Mesothelial cell of epicardium (in vitro differentiated cells): ENCODE data around the gene TMEM151A. TPM values are rescaled to one million over a fixed set of nuclear protein-coding genes. Genes with fewer than 3 reads are reported as not detected.
A peak's percentile ranks its signal among the peaks of the same experiment; 100 is the strongest.
"Not testable (repeated sequence)": the region's sequence is repeated elsewhere in the genome, so short reads cannot be mapped to it uniquely, and the experiment has no call there.

Experiments
- DNase-seq, 2 experiments: peaks; one replicate each; pipeline ENCODE4 v3.0.0; 2021; ENCODE audit warnings: low spot score in 2 of 2; ENCODE audit not compliant: unreplicated experiment in 2 of 2
- H3K27ac Mint-ChIP-seq: 2 replicates; pipeline ENCODE4 v1.8.0; 2021; ENCODE audit warnings: mixed read lengths
- H3K27me3 Mint-ChIP-seq: 2 replicates; pipeline ENCODE4 v1.8.0; 2021; ENCODE audit warnings: low read depth, mixed read lengths
- H3K36me3 Mint-ChIP-seq: 2 replicates; pipeline ENCODE4 v1.8.0; 2021; ENCODE audit warnings: mixed read lengths
- H3K4me1 Mint-ChIP-seq: 2 replicates; pipeline ENCODE4 v1.8.0; 2021; ENCODE audit warnings: mixed read lengths
- H3K4me3 Mint-ChIP-seq: 2 replicates; pipeline ENCODE4 v1.8.0; 2021; ENCODE audit warnings: mild to moderate bottlenecking, moderate library complexity, mixed read lengths
- H3K9me3 Mint-ChIP-seq: 2 replicates; pipeline ENCODE4 v1.8.0; 2021; ENCODE audit warnings: mixed read lengths
- total RNA-seq: library from RNA; stranded (reverse); gene quantifications from 3 replicates; pipeline ENCODE4 v1.2.1, GENCODE V29; 2021
- TF ChIP-seq, protein P1 (sequence below): fragments of 200-600 bp; sonication (generic); IDR thresholded peaks from one replicate; pipeline ENCODE4 v1.5.0; 2021; ENCODE audit warnings: antibody characterized with exemption; ENCODE audit not compliant: unreplicated experiment

The TMEM151A gene
- total RNA-seq, 1 donor from 2014 or later: 1.3 TPM

DNA sequence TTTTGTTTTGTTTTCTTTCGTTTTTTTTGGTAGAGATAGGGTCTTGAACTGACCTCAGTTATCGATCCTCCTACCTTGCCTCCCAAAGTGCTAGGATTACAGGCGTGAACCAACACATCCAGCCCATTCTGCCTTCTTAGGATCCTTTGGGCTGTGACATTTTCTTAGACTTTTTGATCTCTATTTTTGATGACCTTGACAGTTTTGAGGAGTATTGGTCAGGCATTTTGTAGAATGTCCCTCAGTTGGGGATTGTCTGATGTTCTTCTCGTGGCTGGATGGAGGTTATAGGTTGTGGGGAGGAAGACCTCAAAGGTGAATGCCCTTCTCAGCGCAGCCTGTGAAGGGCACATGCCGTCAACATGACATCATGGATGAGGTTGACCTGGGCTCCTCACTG is 42.8 kb upstream of the TMEM151A start:
- H3K27ac Mint-ChIP-seq: no peak overlapping the region
- DNase-seq: no peak
- H3K36me3 Mint-ChIP-seq: peaks cover 17% of the 10 kb centered on the region
- H3K27me3 Mint-ChIP-seq: no peaks in the 10 kb centered on the region
- TF ChIP-seq, protein P1, sequence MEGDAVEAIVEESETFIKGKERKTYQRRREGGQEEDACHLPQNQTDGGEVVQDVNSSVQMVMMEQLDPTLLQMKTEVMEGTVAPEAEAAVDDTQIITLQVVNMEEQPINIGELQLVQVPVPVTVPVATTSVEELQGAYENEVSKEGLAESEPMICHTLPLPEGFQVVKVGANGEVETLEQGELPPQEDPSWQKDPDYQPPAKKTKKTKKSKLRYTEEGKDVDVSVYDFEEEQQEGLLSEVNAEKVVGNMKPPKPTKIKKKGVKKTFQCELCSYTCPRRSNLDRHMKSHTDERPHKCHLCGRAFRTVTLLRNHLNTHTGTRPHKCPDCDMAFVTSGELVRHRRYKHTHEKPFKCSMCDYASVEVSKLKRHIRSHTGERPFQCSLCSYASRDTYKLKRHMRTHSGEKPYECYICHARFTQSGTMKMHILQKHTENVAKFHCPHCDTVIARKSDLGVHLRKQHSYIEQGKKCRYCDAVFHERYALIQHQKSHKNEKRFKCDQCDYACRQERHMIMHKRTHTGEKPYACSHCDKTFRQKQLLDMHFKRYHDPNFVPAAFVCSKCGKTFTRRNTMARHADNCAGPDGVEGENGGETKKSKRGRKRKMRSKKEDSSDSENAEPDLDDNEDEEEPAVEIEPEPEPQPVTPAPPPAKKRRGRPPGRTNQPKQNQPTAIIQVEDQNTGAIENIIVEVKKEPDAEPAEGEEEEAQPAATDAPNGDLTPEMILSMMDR: no peak
- no peak overlapping the region for H3K4me3 Mint-ChIP-seq
- no peaks in the 10 kb centered on the region for H3K9me3 Mint-ChIP-seq
- H3K4me1 Mint-ChIP-seq: no peaks in the 10 kb centered on the region

DNA sequence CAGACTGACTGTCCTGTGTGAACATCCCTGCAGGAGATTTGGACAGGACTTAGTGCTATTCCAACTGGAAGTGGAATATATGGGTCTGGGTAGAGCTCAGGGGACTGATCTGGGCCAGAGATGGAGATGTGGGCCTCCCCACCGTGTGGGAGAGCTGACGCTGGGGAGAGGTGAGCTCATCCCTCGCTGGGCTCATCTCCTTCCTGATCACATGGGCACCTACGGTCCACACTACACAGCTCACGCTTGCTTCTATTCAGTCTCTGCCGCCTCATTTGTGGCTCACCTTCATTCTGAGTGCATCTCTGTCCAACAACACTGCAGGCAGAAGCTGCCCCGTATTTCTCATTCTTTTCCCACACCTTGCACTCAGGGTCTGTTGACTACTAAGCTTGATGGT is 39.9 kb upstream of the TMEM151A start:
- H3K4me3 Mint-ChIP-seq: no peak overlapping the region
- peaks cover 3% of the 10 kb centered on the region for H3K4me1 Mint-ChIP-seq
- H3K27ac Mint-ChIP-seq: no peak overlapping the region
- H3K36me3 Mint-ChIP-seq: peaks cover 14% of the 10 kb centered on the region
- no peaks in the 10 kb centered on the region for H3K27me3 Mint-ChIP-seq
- no peaks in the 10 kb centered on the region for H3K9me3 Mint-ChIP-seq
- DNase-seq: no peak
- TF ChIP-seq, protein P1: no peak

DNA sequence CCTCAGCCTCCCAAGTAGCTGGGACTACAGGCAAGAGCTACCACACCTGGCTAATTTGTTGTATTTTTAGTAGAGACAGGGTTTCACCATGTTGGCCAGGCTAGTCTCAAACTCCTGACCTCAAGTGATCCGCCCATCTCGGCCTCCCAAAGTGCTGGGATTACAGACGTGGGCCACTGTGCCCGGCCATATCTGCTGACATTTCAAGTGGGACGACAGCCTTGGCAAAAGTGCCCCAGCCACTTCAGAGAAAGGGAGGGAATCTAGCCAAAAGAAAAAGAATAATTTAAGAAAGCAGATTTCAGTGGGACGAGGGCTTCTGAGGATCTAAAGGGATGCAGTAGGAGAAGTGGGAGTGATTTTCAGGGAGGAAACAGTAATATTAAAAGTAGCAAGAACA is 38.6 kb upstream of the TMEM151A start:
- H3K4me1 Mint-ChIP-seq, H3K27ac Mint-ChIP-seq, H3K9me3 Mint-ChIP-seq, H3K27me3 Mint-ChIP-seq, H3K36me3 Mint-ChIP-seq, H3K4me3 Mint-ChIP-seq, DNase-seq: not testable (repeated sequence)

DNA sequence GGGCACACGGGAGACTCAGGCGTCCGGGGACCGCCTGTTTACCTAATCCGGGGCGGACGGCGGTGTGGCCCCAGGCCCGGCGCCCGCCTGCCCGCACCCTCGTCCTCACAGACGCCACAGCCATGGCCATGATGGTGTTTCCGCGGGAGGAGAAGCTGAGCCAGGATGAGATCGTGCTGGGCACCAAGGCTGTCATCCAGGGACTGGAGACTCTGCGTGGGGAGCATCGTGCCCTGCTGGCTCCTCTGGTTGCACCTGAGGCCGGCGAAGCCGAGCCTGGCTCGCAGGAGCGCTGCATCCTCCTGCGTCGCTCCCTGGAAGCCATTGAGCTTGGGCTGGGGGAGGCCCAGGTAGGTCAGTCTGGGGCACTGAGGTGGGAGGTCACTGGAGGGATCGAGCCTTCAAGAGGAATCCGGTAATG is 33.2 kb upstream of the TMEM151A start:
- Mint-ChIP-seq H3K9me3 (no peaks in the 10 kb centered on the region), H3K36me3 (peaks cover 13% of the 10 kb centered on the region), H3K4me3 (peak overlapping the region; percentile 80), H3K4me1 (peaks cover 15% of the 10 kb centered on the region), H3K27me3 (no peaks in the 10 kb centered on the region), H3K27ac (peak overlapping the region; percentile 61)
- TF ChIP-seq, protein P1: no peak
- no peak for DNase-seq

DNA sequence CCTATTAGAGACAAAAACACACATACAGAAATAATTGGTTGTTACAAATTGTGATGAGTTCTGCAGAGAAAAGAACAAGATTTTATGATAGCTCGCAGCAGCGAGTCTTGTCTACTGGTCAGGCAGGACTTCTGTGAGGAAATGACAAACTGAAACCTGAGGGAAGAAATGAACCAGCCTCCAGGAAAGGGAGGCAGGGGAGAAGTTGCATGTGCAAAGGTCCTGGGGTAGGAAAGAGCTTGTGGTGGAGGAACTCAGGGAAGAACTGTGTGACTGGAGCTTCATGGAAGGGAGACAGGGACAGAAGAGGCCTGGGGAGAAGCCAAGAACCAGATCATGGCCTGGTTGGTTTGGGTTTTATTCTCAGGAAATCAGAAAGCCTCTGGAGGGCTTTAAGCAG is 32.5 kb upstream of the TMEM151A start:
- Mint-ChIP-seq H3K4me1 (peaks cover 15% of the 10 kb centered on the region), H3K4me3 (peak overlapping the region; percentile 80), H3K9me3 (no peaks in the 10 kb centered on the region), H3K27ac (peak overlapping the region; percentile 39), H3K36me3 (peaks cover 16% of the 10 kb centered on the region), H3K27me3 (no peaks in the 10 kb centered on the region)
- no peak for DNase-seq
- TF ChIP-seq, protein P1: no peak

DNA sequence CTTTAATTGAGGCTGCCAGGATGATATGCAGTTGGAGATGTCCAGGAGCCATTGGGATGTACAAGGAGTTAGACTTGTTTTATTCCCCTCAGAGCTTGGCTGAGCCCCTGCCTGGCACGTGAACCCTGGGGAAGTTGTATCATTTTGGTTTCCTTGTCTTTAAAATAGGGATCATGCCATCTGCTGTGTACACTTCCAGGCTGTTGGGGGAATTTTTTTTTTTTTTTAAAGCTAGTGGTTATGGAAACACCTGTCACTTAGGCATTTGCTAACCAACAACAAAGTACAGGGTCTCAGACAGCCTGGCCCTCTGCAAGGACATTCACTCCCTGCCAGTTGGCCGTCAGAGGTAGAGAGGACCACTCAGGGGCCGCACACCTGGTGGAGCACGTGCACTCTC is 31.7 kb upstream of the TMEM151A start:
- H3K36me3 Mint-ChIP-seq: peaks cover 21% of the 10 kb centered on the region
- DNase-seq: no peak
- TF ChIP-seq, protein P1: no peak
- no peak overlapping the region for H3K27ac Mint-ChIP-seq
- no peak overlapping the region for H3K4me3 Mint-ChIP-seq
- H3K4me1 Mint-ChIP-seq: peaks cover 15% of the 10 kb centered on the region
- H3K9me3 Mint-ChIP-seq: no peaks in the 10 kb centered on the region
- H3K27me3 Mint-ChIP-seq: no peaks in the 10 kb centered on the region
